HG03565 (cell line): Measurements from ENCODE around the gene CUL3.

Source experiments
- ATAC-seq: cut with Tn5 transposase; IDR thresholded peaks from one replicate; pipeline ENCODE4 v1.9.1; 2021; ENCODE audit warnings: mild to moderate bottlenecking, moderate library complexity; ENCODE audit not compliant: unreplicated experiment

CUL3 gene

DNA sequence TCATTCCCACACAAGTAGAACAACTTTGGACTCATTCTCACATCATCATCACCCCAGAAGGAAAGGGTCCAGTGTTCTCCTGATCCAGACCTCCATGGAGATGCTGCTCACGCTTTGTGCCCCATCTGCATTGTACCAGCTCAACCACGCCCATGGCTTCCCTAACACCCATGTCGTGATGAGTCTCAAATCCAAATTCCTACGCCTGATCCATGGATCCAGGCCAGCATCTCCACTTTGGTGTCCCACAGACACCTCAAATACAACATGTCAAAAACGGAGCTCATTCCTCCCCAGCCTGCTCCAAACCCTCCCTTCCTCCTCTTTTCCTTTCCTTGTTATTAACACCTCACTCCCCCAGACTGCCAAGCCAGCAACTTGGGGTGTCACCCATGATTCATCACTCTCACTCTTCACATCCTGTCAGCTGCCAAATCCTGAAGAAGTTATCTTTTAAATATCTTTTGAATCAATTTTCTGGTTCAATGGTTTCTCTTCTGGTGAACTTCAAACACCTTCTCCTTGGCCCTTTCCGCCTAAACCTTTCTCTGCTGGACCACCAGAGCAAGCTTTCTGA lies 153.1 kb downstream of the CUL3 start:
- no peak for ATAC-seq

DNA sequence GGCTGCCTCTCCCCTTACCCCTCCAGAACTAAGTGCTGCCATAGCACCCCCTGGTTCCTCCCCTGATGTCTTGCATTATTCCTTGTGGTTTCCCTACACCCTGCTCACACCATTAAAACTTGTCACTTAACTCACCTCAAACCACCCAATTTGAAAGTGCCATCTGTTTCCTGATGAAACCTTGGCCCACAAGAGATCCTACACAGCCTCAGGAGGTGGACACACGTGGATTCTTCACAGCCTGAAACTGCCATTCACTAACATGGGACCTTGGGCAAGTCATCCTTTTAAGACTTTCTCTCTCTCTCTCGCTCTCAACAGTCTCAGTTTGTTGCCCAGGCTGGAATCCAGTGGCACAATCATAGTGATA lies 155.7 kb downstream of the CUL3 start:
- ATAC-seq = no peak

DNA sequence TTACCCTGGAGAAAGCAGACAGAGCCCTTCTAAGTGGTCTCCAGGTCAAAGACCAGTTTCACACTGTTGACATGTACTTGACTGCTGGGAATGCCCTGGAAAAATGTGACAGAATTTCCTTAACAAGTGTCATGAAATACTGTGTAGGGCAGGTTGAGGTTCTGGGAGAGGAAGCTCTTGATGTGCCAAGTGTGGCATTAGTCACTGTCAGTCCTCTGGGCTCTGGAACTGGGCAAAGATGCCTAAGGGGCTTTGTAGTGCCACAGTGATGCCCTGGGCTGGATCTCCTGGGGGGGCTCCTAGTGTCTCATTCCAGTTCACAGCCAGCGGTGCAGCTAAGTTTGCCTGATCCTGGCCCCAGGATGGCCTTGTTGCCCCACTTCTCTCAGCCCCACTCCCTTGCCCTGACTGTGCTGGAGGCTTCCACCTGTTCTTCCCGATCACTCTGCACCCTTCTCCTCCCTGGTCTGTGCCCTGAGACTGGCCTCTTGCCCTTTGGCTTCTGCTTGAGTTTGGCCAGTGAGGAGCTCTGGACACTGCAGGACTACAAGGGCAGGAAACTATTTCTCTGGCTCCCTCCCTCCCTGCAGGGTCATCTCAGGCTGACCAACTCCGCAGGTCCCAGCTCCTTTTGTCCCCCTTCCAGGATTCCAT lies 156.2 kb downstream of the CUL3 start:
- ATAC-seq = no peak

DNA sequence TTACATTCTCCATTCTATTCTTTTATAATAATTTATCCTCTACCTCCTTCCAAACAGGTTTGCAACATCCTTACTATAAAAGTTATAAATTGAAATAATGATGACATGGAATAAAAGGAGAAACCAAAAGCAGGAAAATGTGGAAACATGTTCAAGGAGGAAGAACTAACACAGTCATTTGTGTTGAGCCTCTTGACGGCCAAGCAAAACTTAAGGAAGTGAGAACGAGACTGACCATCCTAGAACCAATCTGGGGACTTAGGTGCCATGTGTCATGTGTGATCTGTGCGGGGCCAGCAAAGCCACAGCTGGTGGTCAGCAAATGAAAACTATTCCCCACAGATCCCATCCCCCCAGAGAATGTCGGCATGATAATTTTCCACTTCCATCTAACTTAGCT lies 157.7 kb downstream of the CUL3 start:
- no peak for ATAC-seq

DNA sequence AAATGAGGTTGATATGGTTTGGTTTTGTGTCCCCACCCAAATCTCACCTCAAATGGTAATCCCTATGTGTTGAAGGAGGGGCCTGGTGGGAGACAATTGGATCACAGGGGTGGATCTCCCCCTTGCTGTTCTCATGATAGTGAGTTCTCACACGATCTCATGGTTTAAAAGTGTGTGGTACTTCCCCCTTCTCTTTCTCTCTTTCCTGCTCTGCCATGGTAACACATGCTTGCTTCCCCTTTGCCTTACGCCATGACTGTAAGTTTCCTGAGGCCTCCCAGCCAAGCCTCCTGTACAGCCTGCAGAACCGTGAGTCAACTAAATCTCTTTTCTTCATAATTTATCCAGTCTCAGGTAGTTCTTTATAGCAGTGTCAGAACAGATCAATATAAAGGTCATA lies 158.5 kb downstream of the CUL3 start:
- ATAC-seq = no peak

DNA sequence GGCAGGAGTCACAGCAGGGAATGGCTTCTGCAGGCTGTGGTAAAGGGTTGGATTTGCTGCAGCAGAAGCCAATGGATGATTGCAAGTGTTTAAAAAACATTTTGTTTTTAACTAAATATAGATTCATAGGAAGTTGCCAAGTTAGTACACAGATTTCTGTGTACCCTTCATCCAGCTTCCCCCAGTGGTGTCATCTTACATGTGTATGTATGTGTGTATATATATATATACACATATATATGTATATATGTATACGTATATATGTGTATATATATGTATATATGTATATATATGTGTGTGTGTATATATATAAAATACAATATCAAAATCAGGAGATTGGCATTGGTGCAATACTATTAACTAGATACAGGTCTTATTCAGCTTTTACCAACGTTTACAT lies 164.1 kb downstream of the CUL3 start:
- ATAC-seq = no peak
